HS-5 (cell line): ENCODE measurements around the gene FHAD1.

Experiments used
- DNase-seq: peaks from one replicate; pipeline ENCODE4 v3.0.0-alpha.2; 2012; ENCODE audit warnings: low read depth

Gene FHAD1

GRCh38 chr1:15439325-15439724 is 192.3 kb downstream of the FHAD1 start:
- no peak for DNase-seq

GRCh38 chr1:15440357-15440756 is 193.3 kb downstream of the FHAD1 start:
- DNase-seq, result no peak

GRCh38 chr1:15441247-15441646 is 194.2 kb downstream of the FHAD1 start:
- DNase-seq, result no peak

GRCh38 chr1:15442119-15442518 is 195.1 kb downstream of the FHAD1 start:
- no peak for DNase-seq

GRCh38 chr1:15442759-15443158 is 195.7 kb downstream of the FHAD1 start:
- no peak for DNase-seq

GRCh38 chr1:15443281-15443680 is 196.3 kb downstream of the FHAD1 start:
- no peak for DNase-seq

GRCh38 chr1:15444468-15445389 is 197.7 kb downstream of the FHAD1 start:
- no peak for DNase-seq

- DNase-seq, result no peak
Observed at GRCh38 chr1:15445390-15446122, 198.5 kb downstream of the FHAD1 start.

GRCh38 chr1:15446212-15446611 is 199.2 kb downstream of the FHAD1 start:
- DNase-seq, result no peak
